ENCODE measurements around the gene BCAP31.

Gene BCAP31

GRCh38 chrX:153662266-153662665 is 61.9 kb downstream of the BCAP31 start:
- H3K4me3 ChIP-seq (replicated peaks; ENCODE audit: insufficient read depth, low read length) = no peak overlapping the region
- no peak overlapping the region for H3K27ac ChIP-seq (replicated peaks)
- peaks cover 11% of the 10 kb centered on the region for H3K27me3 ChIP-seq (ENCODE audit: insufficient read depth, poor library complexity, severe bottlenecking)
- DNase-seq (ENCODE audit: low read depth in 1 of 2, low spot score in 1 of 2) = peak in 1 of 2 experiments; percentile 34
- TF ChIP-seq CTCF (IDR thresholded peaks at IDR 0.05; ENCODE audit: insufficient read depth, low read length) = peak; percentile 15
- TF ChIP-seq REST (IDR thresholded peaks at IDR 0.05; ENCODE audit: insufficient replicate concordance, low read depth) = no peak
- TF ChIP-seq GABPA (IDR thresholded peaks at IDR 0.05; ENCODE audit: low read depth) = no peak
- no peak for TF ChIP-seq SPI1 (IDR thresholded peaks at IDR 0.05; ENCODE audit: borderline replicate concordance, low read depth)

GRCh38 chrX:153659268-153659667 is 64.9 kb downstream of the BCAP31 start:
- H3K4me3 ChIP-seq (replicated peaks; ENCODE audit: insufficient read depth, low read length) = no peak overlapping the region
- peaks cover 11% of the 10 kb centered on the region for H3K27me3 ChIP-seq (ENCODE audit: insufficient read depth, poor library complexity, severe bottlenecking)
- TF ChIP-seq SPI1 (IDR thresholded peaks at IDR 0.05; ENCODE audit: borderline replicate concordance, low read depth) (no peak), POLR2AphosphoS5 (IDR thresholded peaks at IDR 0.05; ENCODE audit: low read depth) (no peak), CTCF (IDR thresholded peaks at IDR 0.05; ENCODE audit: insufficient read depth, low read length) (no peak), GABPA (IDR thresholded peaks at IDR 0.05; ENCODE audit: low read depth) (no peak), REST (IDR thresholded peaks at IDR 0.05; ENCODE audit: insufficient replicate concordance, low read depth) (no peak)
- no peak overlapping the region for H3K27ac ChIP-seq (replicated peaks)
- DNase-seq (ENCODE audit: low read depth in 1 of 2, low spot score in 1 of 2) = no peak

- TF ChIP-seq REST (IDR thresholded peaks at IDR 0.05; ENCODE audit: insufficient replicate concordance, low read depth) = no peak
- no peak for TF ChIP-seq GABPA (IDR thresholded peaks at IDR 0.05; ENCODE audit: low read depth)
- TF ChIP-seq CTCF (IDR thresholded peaks at IDR 0.05; ENCODE audit: insufficient read depth, low read length) = no peak
- TF ChIP-seq POLR2AphosphoS5 (IDR thresholded peaks at IDR 0.05; ENCODE audit: low read depth) = no peak
- TF ChIP-seq SPI1 (IDR thresholded peaks at IDR 0.05; ENCODE audit: borderline replicate concordance, low read depth) = no peak
- H3K27me3 ChIP-seq (ENCODE audit: insufficient read depth, poor library complexity, severe bottlenecking) = peaks cover 9% of the 10 kb centered on the region
- H3K27ac ChIP-seq (replicated peaks) = no peak overlapping the region
- H3K4me3 ChIP-seq (replicated peaks; ENCODE audit: insufficient read depth, low read length) = no peak overlapping the region
- no peak for DNase-seq (ENCODE audit: low read depth in 1 of 2, low spot score in 1 of 2)
Measured at GRCh38 chrX:153657161-153657560, 67.0 kb downstream of the BCAP31 start.

Data from HL-60 (cell line).